A549 (cell line): Measurements from ENCODE around the gene SEL1L3.

Experiments
- CBX2 ChIP-seq: fragments of 200-600 bp; sonication (generic); IDR thresholded peaks from 2 replicates; pipeline ENCODE4 v1.6.1; 2016; ENCODE audit warnings: low read depth, mild to moderate bottlenecking, borderline replicate concordance
- CEBPB ChIP-seq, 2 experiments: fragments of >200 bp in 1 of 2; sonication (Bioruptor Twin) in 1 of 2; formaldehyde crosslinking in 1 of 2; IDR thresholded peaks; 2 replicates each; pipeline ENCODE4 v1.6.1; 2012 to 2016
- CTCF ChIP-seq: fragments of >200 bp; sonication (Bioruptor Twin); formaldehyde crosslinking; IDR thresholded peaks from 3 replicates; pipeline ENCODE4 v1.5.1; 2016
- FOSB ChIP-seq: fragments of 250-450 bp; sonication (Bioruptor Pico); IDR thresholded peaks from 2 replicates; pipeline ENCODE4 v1.5.0; 2020; ENCODE audit warnings: mild to moderate bottlenecking, moderate library complexity
- JUNB ChIP-seq: fragments of >200 bp; sonication (Bioruptor Twin); formaldehyde crosslinking; IDR thresholded peaks from 2 replicates; pipeline ENCODE4 v1.6.1; 2016
- NPAS2 ChIP-seq: fragments of 250-450 bp; sonication (Bioruptor Pico); IDR thresholded peaks from 2 replicates; pipeline ENCODE4 v1.8.0; 2022; ENCODE audit warnings: mild to moderate bottlenecking, moderate library complexity, borderline replicate concordance
- POLR2A ChIP-seq: IDR thresholded peaks from 2 replicates; pipeline ENCODE4 v1.6.1; 2012; ENCODE audit warnings: mild to moderate bottlenecking, low read length
- POLR2AphosphoS2 ChIP-seq: conservative IDR thresholded peaks from 2 replicates; pipeline ENCODE4 v1.6.1; 2012; ENCODE audit warnings: low read length, improper control_type of control experiment, inconsistent platforms
- REST ChIP-seq: fragments of 200-600 bp; sonication (generic); IDR thresholded peaks from 2 replicates; pipeline ENCODE4 v1.6.1; 2016; ENCODE audit warnings: antibody characterized with exemption, mild to moderate bottlenecking, moderate library complexity
- TP53 ChIP-seq: fragments of 250-450 bp; sonication (Bioruptor Pico); IDR thresholded peaks from 2 replicates; pipeline ENCODE4 v1.5.0; 2021; ENCODE audit warnings: mild to moderate bottlenecking, moderate library complexity
- ZSCAN20 ChIP-seq: fragments of 250-450 bp; sonication (Bioruptor Pico); IDR thresholded peaks from 2 replicates; pipeline ENCODE4 v1.8.0; 2022; ENCODE audit warnings: mild to moderate bottlenecking, moderate library complexity

GRCh38 chr4:25870081-25870480 lies 7.3 kb upstream of the SEL1L3 start:
- TF ChIP-seq REST (no peak), POLR2A (no peak), CTCF (no peak), ZSCAN20 (CRISPR knock-in tag) (no peak), TP53 (CRISPR knock-in tag) (no peak), CEBPB (IDR thresholded peaks at IDR 0.05) (no peak), JUNB (no peak), NPAS2 (CRISPR knock-in tag) (no peak), POLR2AphosphoS2 (no peak), FOSB (CRISPR knock-in tag) (no peak), CBX2 (no peak)
